Measurements from ENCODE around the gene CNOT6. TPM values are rescaled to one million over a fixed set of nuclear protein-coding genes. Genes with fewer than 3 reads are reported as not detected.
"Not testable (repeated sequence)": the region's sequence is repeated elsewhere in the genome, so short reads cannot be mapped to it uniquely, and the experiment has no call there.

Gene CNOT6
- total and polyA plus RNA-seq, 2 donors (not counting 1 experiment from before 2014, with no cell fraction given): 12.7 to 19.5 TPM

DNA sequence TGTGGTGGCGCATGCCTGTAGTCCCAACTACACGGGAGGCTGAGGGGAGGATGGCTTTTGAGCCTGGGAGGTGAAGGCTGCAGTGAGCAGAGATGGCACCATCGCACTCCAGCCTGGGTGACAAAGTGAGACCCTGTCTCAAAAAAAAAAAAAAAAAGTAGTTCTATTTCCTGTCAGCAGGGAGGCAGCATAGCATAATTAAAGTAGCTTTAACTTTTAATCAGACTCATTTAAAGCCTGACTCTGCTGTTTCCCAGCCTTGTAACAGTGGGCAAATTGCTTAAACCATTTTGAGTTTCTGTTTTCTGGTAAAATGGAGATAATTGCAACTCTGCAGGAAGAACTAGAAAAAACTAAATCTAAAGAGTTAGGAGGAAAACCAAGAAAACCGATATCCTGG lies 31.2 kb downstream of the CNOT6 start:
- H3K27me3 ChIP-seq (ENCODE audit: control insufficient read depth, insufficient read depth, low read length): no peaks in the 10 kb centered on the region
- no peak overlapping the region for H3K4me3 ChIP-seq (replicated peaks in 1 of 4; ENCODE audit: control extremely low read depth in 1 of 4, insufficient read depth in 1 of 4, low read depth in 3 of 4, low read length in 4 of 4)
- H2AFZ ChIP-seq (ENCODE audit: low read length): no peak overlapping the region
- H3K4me2 ChIP-seq (ENCODE audit: extremely low read depth, insufficient read depth, low read length): no peak overlapping the region
- DNase-seq (ENCODE audit: low read depth in 2 of 2): no peak
- no peaks in the 10 kb centered on the region for H3K9me3 ChIP-seq (ENCODE audit: control insufficient read depth, insufficient read depth, low read depth, low read length)
- H3K9ac ChIP-seq (ENCODE audit: insufficient read depth, low read length): no peak overlapping the region
- peaks cover 62% of the 10 kb centered on the region for H3K79me2 ChIP-seq (ENCODE audit: control insufficient read depth, insufficient read depth, low read length)
- H3K27ac ChIP-seq (ENCODE audit: insufficient read depth, low read length): no peak overlapping the region
- no peak for TF ChIP-seq CTCF (conservative IDR thresholded peaks at IDR 0.05 in 1 of 2, IDR thresholded peaks at IDR 0.05 in 1 of 2; ENCODE audit: low read depth in 1 of 2, low read length in 2 of 2)
- TF ChIP-seq EZH2 (IDR thresholded peaks at IDR 0.05; ENCODE audit: low read length, missing control alignments): no peak
- no peaks in the 10 kb centered on the region for H3K4me1 ChIP-seq (ENCODE audit: control insufficient read depth, extremely low read depth, insufficient read depth, low read length)
- H4K20me1 ChIP-seq (ENCODE audit: control insufficient read depth, extremely low read depth, insufficient read depth, low read length): no peaks in the 10 kb centered on the region
- H3K36me3 ChIP-seq (ENCODE audit: control insufficient read depth, insufficient read depth, low read length): no peaks in the 10 kb centered on the region

- Histone ChIP-seq H3K4me2 (ENCODE audit: extremely low read depth, insufficient read depth, low read length) (no peak overlapping the region), H3K4me3 (replicated peaks in 1 of 4; ENCODE audit: control extremely low read depth in 1 of 4, insufficient read depth in 1 of 4, low read depth in 3 of 4, low read length in 4 of 4) (no peak overlapping the region), H4K20me1 (ENCODE audit: control insufficient read depth, extremely low read depth, insufficient read depth, low read length) (no peaks in the 10 kb centered on the region), H3K36me3 (ENCODE audit: control insufficient read depth, insufficient read depth, low read length) (no peaks in the 10 kb centered on the region), H3K27ac (ENCODE audit: insufficient read depth, low read length) (no peak overlapping the region), H3K27me3 (ENCODE audit: control insufficient read depth, insufficient read depth, low read length) (no peaks in the 10 kb centered on the region), H3K4me1 (ENCODE audit: control insufficient read depth, extremely low read depth, insufficient read depth, low read length) (no peaks in the 10 kb centered on the region), H3K9me3 (ENCODE audit: control insufficient read depth, insufficient read depth, low read depth, low read length) (no peaks in the 10 kb centered on the region), H2AFZ (ENCODE audit: low read length) (no peak overlapping the region), H3K9ac (ENCODE audit: insufficient read depth, low read length) (no peak overlapping the region), H3K79me2 (ENCODE audit: control insufficient read depth, insufficient read depth, low read length) (peaks cover 56% of the 10 kb centered on the region)
- no peak for DNase-seq (ENCODE audit: low read depth in 2 of 2)
- TF ChIP-seq CTCF (conservative IDR thresholded peaks at IDR 0.05 in 1 of 2, IDR thresholded peaks at IDR 0.05 in 1 of 2; ENCODE audit: low read depth in 1 of 2, low read length in 2 of 2) (no peak), EZH2 (IDR thresholded peaks at IDR 0.05; ENCODE audit: low read length, missing control alignments) (no peak)
Measured at GRCh38 chr5:180526269-180526668, 32.1 kb downstream of the CNOT6 start.

DNA sequence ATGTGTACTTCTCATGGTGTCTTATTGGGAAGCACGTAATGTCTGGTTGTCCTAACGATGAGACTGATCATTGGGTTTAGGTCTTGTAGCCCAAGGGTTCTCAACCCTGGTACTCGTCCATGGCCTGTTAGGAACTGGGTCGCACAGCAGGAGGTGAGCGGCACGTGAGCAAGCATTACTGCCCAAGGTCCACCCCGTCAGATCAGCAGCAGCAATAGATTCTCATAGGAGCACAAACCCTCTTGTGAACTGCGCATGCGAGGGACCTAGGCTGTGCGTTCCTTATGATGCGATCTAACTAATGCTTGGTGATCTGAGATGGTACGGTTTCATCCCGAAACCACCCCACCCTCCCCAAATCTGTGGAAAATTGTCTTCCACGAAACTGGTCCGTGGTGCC lies 33.5 kb downstream of the CNOT6 start:
- H3K4me3 ChIP-seq (replicated peaks in 1 of 4; ENCODE audit: control extremely low read depth in 1 of 4, insufficient read depth in 1 of 4, low read depth in 3 of 4, low read length in 4 of 4): no peak overlapping the region

DNA sequence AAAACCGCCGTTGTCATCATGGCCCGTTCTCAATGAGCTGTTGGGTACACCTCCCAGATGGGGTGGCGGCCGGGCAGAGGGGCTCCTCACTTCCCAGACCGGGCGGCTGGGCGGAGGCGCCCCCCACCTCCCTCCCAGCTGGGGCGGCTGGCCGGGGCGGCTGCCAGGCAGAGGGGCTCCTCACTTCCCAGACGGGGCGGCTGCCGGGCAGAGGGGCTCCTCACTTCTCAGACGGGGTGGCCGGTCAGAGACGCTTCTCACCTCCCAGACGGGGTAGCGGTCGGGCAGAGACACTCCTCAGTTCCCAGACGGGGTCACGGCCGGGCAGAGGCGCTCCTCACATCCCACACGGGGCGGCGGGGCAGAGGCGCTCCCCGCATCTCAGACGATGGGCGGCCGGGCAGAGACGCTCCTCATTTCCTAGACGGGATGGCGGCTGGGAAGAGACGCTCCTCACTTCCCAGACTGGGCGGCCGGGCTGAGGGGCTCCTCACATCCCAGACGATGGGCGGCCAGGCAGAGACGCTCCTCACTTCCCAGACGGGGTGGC lies 36.9 kb downstream of the CNOT6 start:
- H3K9ac ChIP-seq (ENCODE audit: insufficient read depth, low read length); H3K27me3 ChIP-seq (ENCODE audit: control insufficient read depth, insufficient read depth, low read length); H4K20me1 ChIP-seq (ENCODE audit: control insufficient read depth, extremely low read depth, insufficient read depth, low read length); H2AFZ ChIP-seq (ENCODE audit: low read length); H3K4me3 ChIP-seq (replicated peaks in 1 of 4; ENCODE audit: control extremely low read depth in 1 of 4, insufficient read depth in 1 of 4, low read depth in 3 of 4, low read length in 4 of 4); H3K4me2 ChIP-seq (ENCODE audit: extremely low read depth, insufficient read depth, low read length); H3K36me3 ChIP-seq (ENCODE audit: control insufficient read depth, insufficient read depth, low read length); H3K9me3 ChIP-seq (ENCODE audit: control insufficient read depth, insufficient read depth, low read depth, low read length); DNase-seq (ENCODE audit: low read depth in 2 of 2); H3K4me1 ChIP-seq (ENCODE audit: control insufficient read depth, extremely low read depth, insufficient read depth, low read length); H3K27ac ChIP-seq (ENCODE audit: insufficient read depth, low read length): not testable (repeated sequence)
- peaks cover 17% of the 10 kb centered on the region for H3K79me2 ChIP-seq (ENCODE audit: control insufficient read depth, insufficient read depth, low read length)

More for the DNA sequence above, 33.5 kb downstream of the CNOT6 start:
- Histone ChIP-seq H3K4me2 (ENCODE audit: extremely low read depth, insufficient read depth, low read length) (no peak overlapping the region), H3K27me3 (ENCODE audit: control insufficient read depth, insufficient read depth, low read length) (no peaks in the 10 kb centered on the region), H3K79me2 (ENCODE audit: control insufficient read depth, insufficient read depth, low read length) (peaks cover 44% of the 10 kb centered on the region), H4K20me1 (ENCODE audit: control insufficient read depth, extremely low read depth, insufficient read depth, low read length) (no peaks in the 10 kb centered on the region), H3K4me1 (ENCODE audit: control insufficient read depth, extremely low read depth, insufficient read depth, low read length) (no peaks in the 10 kb centered on the region), H3K9ac (ENCODE audit: insufficient read depth, low read length) (no peak overlapping the region), H2AFZ (ENCODE audit: low read length) (no peak overlapping the region), H3K9me3 (ENCODE audit: control insufficient read depth, insufficient read depth, low read depth, low read length) (no peaks in the 10 kb centered on the region), H3K36me3 (ENCODE audit: control insufficient read depth, insufficient read depth, low read length) (no peaks in the 10 kb centered on the region), H3K27ac (ENCODE audit: insufficient read depth, low read length) (no peak overlapping the region)
- DNase-seq (ENCODE audit: low read depth in 2 of 2): no peak
- no peak for TF ChIP-seq EZH2 (IDR thresholded peaks at IDR 0.05; ENCODE audit: low read length, missing control alignments)
- no peak for TF ChIP-seq CTCF (conservative IDR thresholded peaks at IDR 0.05 in 1 of 2, IDR thresholded peaks at IDR 0.05 in 1 of 2; ENCODE audit: low read depth in 1 of 2, low read length in 2 of 2)

Measured in fibroblast of lung (primary cell).